Stimulated activated CD8-positive, alpha-beta memory T cell treated with anti-CD3 and anti-CD28 coated beads, Interleukin-12 subunit alpha, Interleukin-12 subunit beta, amount 100 ng/mL, for 4 hours (primary cell): ENCODE results near the gene DIPK1A.

Source experiments
- DNase-seq: peaks from one replicate; pipeline ENCODE4 v3.0.0-alpha.2; 2020; ENCODE audit warnings: low read depth

Gene DIPK1A

DNA sequence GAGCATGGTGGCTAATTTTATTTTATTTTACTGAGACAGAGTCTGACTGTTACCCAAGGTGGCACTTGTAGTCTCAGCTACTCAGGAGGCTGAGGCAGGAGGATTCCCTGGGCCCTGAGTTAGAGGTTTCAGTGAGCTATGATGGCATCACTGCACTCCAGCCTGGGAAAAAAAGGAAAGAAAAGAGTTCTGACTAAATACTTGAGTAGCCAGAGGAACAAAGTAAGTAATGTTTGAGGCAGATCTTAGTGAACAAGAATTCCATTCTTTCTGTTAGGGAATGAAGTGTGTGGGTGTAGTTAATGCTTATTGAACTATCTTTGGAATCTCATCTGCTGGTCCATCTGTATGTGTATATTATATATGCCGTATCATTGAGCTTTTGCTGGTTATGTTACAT, 163.3 kb downstream of the DIPK1A start:
- DNase-seq: no peak

DNA sequence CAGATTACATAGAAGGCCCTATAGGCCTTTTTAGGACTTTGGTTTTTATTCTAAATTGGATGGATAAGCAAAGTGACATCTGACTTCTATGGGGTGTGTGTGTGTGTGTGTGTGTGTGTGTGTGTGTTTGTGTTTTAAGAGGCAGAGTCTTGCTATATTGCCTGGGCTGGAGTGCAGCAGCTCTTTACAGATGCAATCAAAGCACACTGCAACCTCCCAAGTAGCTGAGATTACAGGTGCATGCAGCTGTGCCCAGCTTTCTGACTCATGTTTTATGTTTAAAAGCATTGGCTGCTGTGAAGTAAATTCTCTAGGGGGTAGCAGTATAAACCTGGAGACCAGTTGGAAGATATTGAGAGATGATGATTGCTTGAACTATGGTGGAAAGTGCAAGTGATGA, 164.0 kb downstream of the DIPK1A start:
- no peak for DNase-seq

DNA sequence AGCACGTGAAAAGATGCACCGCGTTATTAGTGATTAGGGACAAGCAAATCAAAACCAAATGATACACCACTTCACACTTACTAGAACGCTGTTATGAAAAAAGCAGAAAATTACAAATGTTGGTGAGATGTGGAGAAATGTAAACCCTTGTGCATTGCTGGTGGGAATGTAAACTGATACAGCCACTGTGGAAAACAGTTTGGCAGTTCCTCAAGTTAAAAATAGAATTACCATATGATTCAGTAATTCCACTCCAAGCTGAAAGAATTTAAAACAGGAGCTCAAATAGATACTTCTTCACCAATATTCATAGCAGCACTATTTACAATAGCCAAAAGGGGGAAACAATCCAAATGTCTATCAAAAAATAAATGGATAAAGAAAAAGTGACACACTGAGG, 166.1 kb downstream of the DIPK1A start:
- no peak for DNase-seq

DNA sequence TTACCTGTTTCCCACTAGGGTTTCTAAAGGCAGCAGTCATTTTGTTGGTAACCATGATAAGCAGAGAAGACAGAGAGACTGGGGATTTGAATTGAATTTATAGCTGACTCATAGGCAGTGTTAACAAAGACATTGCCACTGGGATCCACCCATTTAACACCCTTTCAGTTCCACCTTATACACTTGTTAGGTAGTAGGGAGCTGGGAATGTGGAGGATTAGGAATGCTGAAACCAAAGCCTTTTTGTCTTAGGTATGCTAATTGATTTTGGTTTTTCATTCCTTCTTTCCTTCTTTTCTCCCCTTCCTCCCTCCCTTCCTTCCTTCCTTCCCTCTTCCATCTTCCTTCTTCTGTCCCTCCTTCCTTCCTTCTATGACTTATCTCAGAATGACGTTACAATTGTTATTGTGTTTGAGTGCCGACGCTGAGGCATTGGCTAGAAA, 168.9 kb downstream of the DIPK1A start:
- DNase-seq: no peak
